ENCODE results near the gene SEC14L5.

Gene SEC14L5

DNA sequence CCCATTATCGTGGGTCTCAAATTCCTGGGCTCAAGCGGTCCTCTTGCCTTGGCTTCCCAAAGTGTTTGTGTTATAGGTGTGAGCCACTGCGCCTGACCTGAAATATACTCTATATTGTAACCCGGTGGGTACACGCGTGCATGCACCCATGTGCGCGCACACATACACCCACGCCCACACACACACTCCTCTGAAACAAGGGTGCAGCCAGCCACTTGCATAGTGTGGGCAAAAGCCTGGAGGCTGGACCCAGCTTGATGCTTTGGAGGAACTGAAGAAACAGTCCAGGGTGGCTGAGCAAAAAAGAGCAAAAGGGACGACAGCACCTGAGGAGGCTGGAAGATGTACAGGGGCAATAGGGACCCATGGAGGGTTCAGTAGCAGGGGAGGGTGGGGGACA is 45.7 kb downstream of the SEC14L5 start:
- Histone ChIP-seq H3K27me3 (ENCODE audit: control insufficient read depth, low read length) (no peaks in the 10 kb centered on the region), H3F3A (ENCODE audit: control insufficient read depth, insufficient read depth) (no peaks in the 10 kb centered on the region), H3K4me1 (ENCODE audit: control insufficient read depth, low read length) (no peaks in the 10 kb centered on the region), H3K36me3 (ENCODE audit: control insufficient read depth, low read length) (no peaks in the 10 kb centered on the region), H3K27ac (ENCODE audit: low read depth, low read length) (no peak overlapping the region), H3K9me3 (ENCODE audit: control insufficient read depth, insufficient read depth, low read length) (no peaks in the 10 kb centered on the region), H3K9me2 (replicated peaks; ENCODE audit: control insufficient read depth, low read length) (no peaks in the 10 kb centered on the region), H3K4me2 (ENCODE audit: low read length) (no peak overlapping the region), H4K20me1 (ENCODE audit: control insufficient read depth, insufficient read depth, low read depth, low read length) (no peaks in the 10 kb centered on the region), H3K79me2 (ENCODE audit: control insufficient read depth, low read length) (no peaks in the 10 kb centered on the region), H3K4me3 (ENCODE audit: low read length) (no peak overlapping the region)
- no peak for TF ChIP-seq EZH2phosphoT487 (IDR thresholded peaks at IDR 0.05; ENCODE audit: borderline replicate concordance, low read length)
- TF ChIP-seq, protein P1, sequence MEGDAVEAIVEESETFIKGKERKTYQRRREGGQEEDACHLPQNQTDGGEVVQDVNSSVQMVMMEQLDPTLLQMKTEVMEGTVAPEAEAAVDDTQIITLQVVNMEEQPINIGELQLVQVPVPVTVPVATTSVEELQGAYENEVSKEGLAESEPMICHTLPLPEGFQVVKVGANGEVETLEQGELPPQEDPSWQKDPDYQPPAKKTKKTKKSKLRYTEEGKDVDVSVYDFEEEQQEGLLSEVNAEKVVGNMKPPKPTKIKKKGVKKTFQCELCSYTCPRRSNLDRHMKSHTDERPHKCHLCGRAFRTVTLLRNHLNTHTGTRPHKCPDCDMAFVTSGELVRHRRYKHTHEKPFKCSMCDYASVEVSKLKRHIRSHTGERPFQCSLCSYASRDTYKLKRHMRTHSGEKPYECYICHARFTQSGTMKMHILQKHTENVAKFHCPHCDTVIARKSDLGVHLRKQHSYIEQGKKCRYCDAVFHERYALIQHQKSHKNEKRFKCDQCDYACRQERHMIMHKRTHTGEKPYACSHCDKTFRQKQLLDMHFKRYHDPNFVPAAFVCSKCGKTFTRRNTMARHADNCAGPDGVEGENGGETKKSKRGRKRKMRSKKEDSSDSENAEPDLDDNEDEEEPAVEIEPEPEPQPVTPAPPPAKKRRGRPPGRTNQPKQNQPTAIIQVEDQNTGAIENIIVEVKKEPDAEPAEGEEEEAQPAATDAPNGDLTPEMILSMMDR (IDR thresholded peaks at IDR 0.05; ENCODE audit: low read depth, low read length, poor library complexity, severe bottlenecking), result no peak

DNA sequence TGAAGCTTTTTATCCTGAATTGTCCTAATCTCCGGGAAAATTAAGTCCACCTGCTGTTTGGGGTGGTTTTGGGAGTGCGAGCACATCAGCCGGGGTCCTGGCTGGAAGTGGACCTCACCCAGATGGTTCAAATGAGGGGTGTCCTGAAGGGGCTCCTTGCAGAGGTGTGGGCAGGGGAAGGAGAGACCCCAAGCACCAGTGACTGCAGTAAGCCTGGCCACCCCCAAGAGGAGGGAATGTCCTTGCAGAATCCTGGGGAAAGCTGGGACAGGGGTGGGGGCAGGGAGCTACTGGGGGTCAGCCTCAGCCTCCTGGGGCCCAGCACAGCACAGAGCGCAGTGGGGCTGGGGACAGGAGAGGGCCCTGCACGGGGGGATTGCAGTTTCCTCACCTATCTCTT is 46.2 kb downstream of the SEC14L5 start:
- Histone ChIP-seq H3F3A (ENCODE audit: control insufficient read depth, insufficient read depth) (no peaks in the 10 kb centered on the region), H3K79me2 (ENCODE audit: control insufficient read depth, low read length) (no peaks in the 10 kb centered on the region), H3K9me2 (replicated peaks; ENCODE audit: control insufficient read depth, low read length) (no peaks in the 10 kb centered on the region), H3K9me3 (ENCODE audit: control insufficient read depth, insufficient read depth, low read length) (no peaks in the 10 kb centered on the region), H4K20me1 (ENCODE audit: control insufficient read depth, insufficient read depth, low read depth, low read length) (no peaks in the 10 kb centered on the region), H3K36me3 (ENCODE audit: control insufficient read depth, low read length) (no peaks in the 10 kb centered on the region), H3K27ac (ENCODE audit: low read depth, low read length) (no peak overlapping the region), H3K4me2 (ENCODE audit: low read length) (no peak overlapping the region), H3K4me1 (ENCODE audit: control insufficient read depth, low read length) (no peaks in the 10 kb centered on the region), H3K4me3 (ENCODE audit: low read length) (no peak overlapping the region), H3K27me3 (ENCODE audit: control insufficient read depth, low read length) (no peaks in the 10 kb centered on the region)
- TF ChIP-seq EZH2phosphoT487 (IDR thresholded peaks at IDR 0.05; ENCODE audit: borderline replicate concordance, low read length), result no peak
- TF ChIP-seq, protein P1 (IDR thresholded peaks at IDR 0.05; ENCODE audit: low read depth, low read length, poor library complexity, severe bottlenecking), result no peak

DNA sequence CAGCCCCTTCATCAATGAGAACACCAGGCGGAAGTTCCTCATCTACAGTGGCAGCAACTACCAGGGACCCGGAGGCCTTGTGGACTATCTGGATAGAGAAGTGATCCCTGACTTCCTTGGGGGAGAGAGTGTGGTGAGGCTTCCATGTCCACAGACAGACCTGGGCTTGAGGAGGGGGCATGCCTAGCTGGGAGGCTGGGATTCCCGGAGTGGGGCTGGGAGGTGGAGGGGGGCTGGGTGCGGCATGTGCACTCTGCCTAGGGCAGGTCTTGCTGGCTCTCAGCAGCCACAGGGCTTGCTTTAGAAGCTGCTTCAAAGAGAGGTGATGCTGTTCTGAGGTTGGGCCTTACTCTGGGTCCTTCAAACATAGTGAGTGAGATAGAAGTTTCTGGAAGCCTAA is 47.8 kb downstream of the SEC14L5 start:
- TF ChIP-seq, protein P1 (IDR thresholded peaks at IDR 0.05; ENCODE audit: low read depth, low read length, poor library complexity, severe bottlenecking), result no peak
- TF ChIP-seq EZH2phosphoT487 (IDR thresholded peaks at IDR 0.05; ENCODE audit: borderline replicate concordance, low read length), result no peak
- Histone ChIP-seq H3K9me3 (ENCODE audit: control insufficient read depth, insufficient read depth, low read length) (no peaks in the 10 kb centered on the region), H3K4me1 (ENCODE audit: control insufficient read depth, low read length) (no peaks in the 10 kb centered on the region)

More for the DNA sequence above, 47.8 kb downstream of the SEC14L5 start:
- H3K79me2 ChIP-seq (ENCODE audit: control insufficient read depth, low read length), result no peaks in the 10 kb centered on the region
- H4K20me1 ChIP-seq (ENCODE audit: control insufficient read depth, insufficient read depth, low read depth, low read length), result no peaks in the 10 kb centered on the region
- no peaks in the 10 kb centered on the region for H3K9me2 ChIP-seq (replicated peaks; ENCODE audit: control insufficient read depth, low read length)
- H3K27me3 ChIP-seq (ENCODE audit: control insufficient read depth, low read length), result no peaks in the 10 kb centered on the region
- no peak overlapping the region for H3K27ac ChIP-seq (ENCODE audit: low read depth, low read length)
- no peaks in the 10 kb centered on the region for H3K36me3 ChIP-seq (ENCODE audit: control insufficient read depth, low read length)
- H3K4me3 ChIP-seq (ENCODE audit: low read length), result no peak overlapping the region
- H3F3A ChIP-seq (ENCODE audit: control insufficient read depth, insufficient read depth), result no peaks in the 10 kb centered on the region
- no peak overlapping the region for H3K4me2 ChIP-seq (ENCODE audit: low read length)

Data from DOHH2 (cell line).